HepG2 (cell line): ENCODE results near the gene RIPPLY1. TPM values are rescaled to one million over a fixed set of nuclear protein-coding genes. Genes with fewer than 3 reads are reported as not detected.

Experiments
- ARHGAP35 ChIP-seq: sonication (generic); formaldehyde crosslinking; IDR thresholded peaks from 2 replicates; pipeline ENCODE4 v1.9.0; 2022; ENCODE audit warnings: mild to moderate bottlenecking, inconsistent platforms, moderate library complexity, missing genetic modification reagents, borderline replicate concordance
- HNF4A ChIP-seq: sonication (generic); formaldehyde crosslinking; IDR thresholded peaks from 2 replicates; pipeline ENCODE4 v1.4.0; 2020; ENCODE audit warnings: missing genetic modification reagents
- LCORL ChIP-seq, 2 experiments: fragments of 450-650 bp in 1 of 2; sonication (generic) in 1 of 2; formaldehyde crosslinking in 1 of 2; IDR thresholded peaks; 2 replicates each; pipeline versions ENCODE4 v1.5.0 to v1.6.1; 2017 to 2020; ENCODE audit warnings: antibody characterized with exemption in 1 of 2, missing genetic modification reagents in 1 of 2
- MIXL1 ChIP-seq: IDR thresholded peaks from 2 replicates; pipeline ENCODE4 v1.6.1; 2016
- NFYB ChIP-seq: sonication (generic); formaldehyde crosslinking; IDR thresholded peaks from 2 replicates; pipeline ENCODE4 v1.4.0; 2020; ENCODE audit warnings: missing genetic modification reagents
- SP4 ChIP-seq: sonication (generic); formaldehyde crosslinking; IDR thresholded peaks from 2 replicates; pipeline ENCODE4 v1.8.1; 2023; ENCODE audit warnings: mild to moderate bottlenecking, missing genetic modification reagents
- STAG1 ChIP-seq: sonication (generic); formaldehyde crosslinking; IDR thresholded peaks from 2 replicates; pipeline ENCODE4 v1.4.0; 2020; ENCODE audit warnings: missing genetic modification reagents
- TBP ChIP-seq: sonication (generic); formaldehyde crosslinking; IDR thresholded peaks from 2 replicates; pipeline ENCODE4 v1.5.0; 2020; ENCODE audit warnings: missing genetic modification reagents
- ZNF207 ChIP-seq: fragments of 450-650 bp; IDR thresholded peaks from 2 replicates; pipeline ENCODE4 v1.6.1; 2016; ENCODE audit warnings: antibody characterized with exemption, borderline replicate concordance
- ZNF230 ChIP-seq: sonication (generic); formaldehyde crosslinking; IDR thresholded peaks from 2 replicates; pipeline ENCODE4 v1.4.0; 2020; ENCODE audit warnings: mild to moderate bottlenecking, missing genetic modification reagents
- ZNF607 ChIP-seq: sonication (generic); formaldehyde crosslinking; IDR thresholded peaks from 2 replicates; pipeline ENCODE4 v1.5.1; 2020; ENCODE audit warnings: missing genetic modification reagents, mild to moderate bottlenecking, borderline replicate concordance
- ZNF75D ChIP-seq: sonication (generic); formaldehyde crosslinking; IDR thresholded peaks from 2 replicates; pipeline ENCODE4 v1.8.1; 2023; ENCODE audit warnings: missing genetic modification reagents, mild to moderate bottlenecking, borderline replicate concordance
- polyA plus RNA-seq, 8 experiments: library from polyadenylated mRNA; depleted of rRNA in 3 of 8; stranded (reverse) in 7 of 8; unstranded in 1 of 8; fragments of >200 nt; fragmentation: Illumina TruSeq in 4 of 8; extraction: Trizol in 4 of 8; gene quantifications; 2 replicates each; pipeline versions ENCODE4 v1.2.1 to v1.2.3, GENCODE V29; 2011 to 2016; ENCODE audit warnings: low read depth in 4 of 8, missing spikeins in 1 of 8, mixed read lengths in 1 of 8; ENCODE audit not compliant: insufficient read depth in 1 of 8
- total RNA-seq, 5 experiments: library from RNA; depleted of rRNA; stranded (reverse); fragments of >200 nt; fragmentation: Illumina TruSeq; extraction: Trizol; gene quantifications; 2 replicates each; pipeline ENCODE4 v1.2.3, GENCODE V29; 2016; ENCODE audit warnings: low read depth in 1 of 5
- TF ChIP-seq, protein P1 (sequence below): sonication (generic); formaldehyde crosslinking; IDR thresholded peaks from 2 replicates; pipeline ENCODE4 v1.4.0; 2020; ENCODE audit warnings: missing genetic modification reagents, low read depth, mild to moderate bottlenecking, borderline replicate concordance
- TF ChIP-seq, protein P2 (sequence below): sonication (generic); formaldehyde crosslinking; IDR thresholded peaks from 2 replicates; pipeline ENCODE4 v1.4.0; 2020; ENCODE audit warnings: low read depth, mild to moderate bottlenecking, missing genetic modification reagents

Gene RIPPLY1
- total and polyA plus RNA-seq, 2 of the 13 experiments (the other 11 are each of a cell fraction or from before 2014, with no cell fraction given): 0.41 to 0.49 TPM

DNA sequence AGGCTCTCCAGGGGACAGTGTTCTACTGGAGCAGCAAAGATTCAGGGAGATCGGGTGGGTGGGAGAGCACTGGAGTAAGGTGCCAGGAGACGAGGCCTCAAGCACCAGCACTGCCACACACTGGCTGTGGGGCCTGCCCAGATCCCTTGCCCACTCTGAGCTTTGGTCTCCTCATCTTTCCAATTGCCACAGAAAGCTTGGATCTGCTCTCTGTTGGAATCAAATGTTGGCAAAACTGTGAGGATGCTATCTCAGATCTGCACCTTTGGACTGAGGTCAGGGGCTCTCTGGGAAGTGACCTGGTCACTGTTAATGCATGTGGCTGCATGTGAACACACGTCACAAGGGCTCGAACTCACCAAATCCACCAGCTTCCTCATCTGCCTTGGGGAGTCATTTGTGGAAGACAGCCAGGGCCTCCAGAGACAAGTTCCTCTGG is 1.3 kb downstream of the RIPPLY1 start (continued):
- no peak for TF ChIP-seq ZNF607 (CRISPR knock-in tag)
- TF ChIP-seq ZNF207: no peak
- no peak for TF ChIP-seq ARHGAP35 (CRISPR knock-in tag)
- no peak for TF ChIP-seq HNF4A (CRISPR knock-in tag)
- TF ChIP-seq LCORL (IDR thresholded peaks at IDR 0.05): no peak
- TF ChIP-seq LCORL (CRISPR knock-in tag; IDR thresholded peaks at IDR 0.05): no peak
- no peak for TF ChIP-seq STAG1 (CRISPR knock-in tag)
- TF ChIP-seq MIXL1 (CRISPR knock-in tag): no peak
- no peak for TF ChIP-seq ZNF230 (CRISPR knock-in tag)
- TF ChIP-seq, protein P1, sequence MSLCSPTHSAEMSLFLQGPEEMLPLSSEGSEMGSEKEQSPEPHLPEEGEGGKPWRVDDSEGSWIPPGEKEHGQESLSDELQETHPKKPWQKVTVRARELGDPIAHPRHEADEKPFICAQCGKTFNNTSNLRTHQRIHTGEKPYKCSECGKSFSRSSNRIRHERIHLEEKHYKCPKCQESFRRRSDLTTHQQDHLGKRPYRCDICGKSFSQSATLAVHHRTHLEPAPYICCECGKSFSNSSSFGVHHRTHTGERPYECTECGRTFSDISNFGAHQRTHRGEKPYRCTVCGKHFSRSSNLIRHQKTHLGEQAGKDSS: no peak
- TF ChIP-seq, protein P2, sequence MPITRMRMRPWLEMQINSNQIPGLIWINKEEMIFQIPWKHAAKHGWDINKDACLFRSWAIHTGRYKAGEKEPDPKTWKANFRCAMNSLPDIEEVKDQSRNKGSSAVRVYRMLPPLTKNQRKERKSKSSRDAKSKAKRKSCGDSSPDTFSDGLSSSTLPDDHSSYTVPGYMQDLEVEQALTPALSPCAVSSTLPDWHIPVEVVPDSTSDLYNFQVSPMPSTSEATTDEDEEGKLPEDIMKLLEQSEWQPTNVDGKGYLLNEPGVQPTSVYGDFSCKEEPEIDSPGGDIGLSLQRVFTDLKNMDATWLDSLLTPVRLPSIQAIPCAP (CRISPR knock-in tag): no peak
- no peak for TF ChIP-seq NFYB (CRISPR knock-in tag)
- TF ChIP-seq SP4 (CRISPR knock-in tag): no peak
- no peak for TF ChIP-seq ZNF75D (CRISPR knock-in tag)
- no peak for TF ChIP-seq TBP (CRISPR knock-in tag)
